Middle frontal gyrus (tissue), 1 donor: Measurements from ENCODE around the gene OPALIN.

Experiments used
- DNase-seq: peaks from one replicate; pipeline ENCODE4 v3.0.0-alpha.2; 2015; ENCODE audit warnings: low spot score; ENCODE audit errors: extremely low spot score

The OPALIN gene

DNA sequence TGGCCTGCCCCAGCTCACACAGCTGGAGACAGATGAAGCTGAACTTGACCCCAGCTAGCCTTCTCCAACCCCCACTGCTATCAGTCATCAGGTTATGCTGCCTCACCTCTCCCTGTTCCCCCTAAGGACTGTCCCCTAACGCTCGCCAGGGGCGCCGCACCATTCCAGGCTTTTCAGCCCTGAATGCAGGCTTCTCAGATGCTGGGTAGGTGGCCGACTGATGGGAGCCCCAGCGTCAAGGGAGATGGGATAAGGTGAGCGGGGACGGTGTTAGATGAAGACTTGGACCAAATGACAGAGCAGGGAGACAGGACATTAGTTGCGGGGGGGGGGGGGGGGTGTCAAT, 15.8 kb upstream of the OPALIN start:
- no peak for DNase-seq

DNA sequence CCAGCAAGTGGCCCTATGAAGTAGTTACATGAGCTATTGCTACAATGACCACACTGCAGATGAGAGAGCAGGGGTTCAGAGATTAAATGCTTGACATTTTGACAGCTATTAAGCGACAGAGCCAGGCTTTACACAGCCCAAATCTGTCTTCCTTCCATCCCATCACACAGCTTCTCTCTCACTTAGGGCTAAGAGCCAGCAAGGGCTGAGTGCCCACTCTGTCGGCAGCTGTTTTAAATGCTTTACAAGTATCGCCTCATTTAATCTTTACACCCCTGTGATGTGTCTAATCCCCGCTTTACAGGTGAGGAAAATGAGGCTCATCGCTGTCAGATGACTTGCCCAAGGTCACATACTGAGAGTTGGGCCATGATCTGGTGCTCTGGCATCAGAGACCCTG, 15.2 kb upstream of the OPALIN start:
- DNase-seq = no peak

DNA sequence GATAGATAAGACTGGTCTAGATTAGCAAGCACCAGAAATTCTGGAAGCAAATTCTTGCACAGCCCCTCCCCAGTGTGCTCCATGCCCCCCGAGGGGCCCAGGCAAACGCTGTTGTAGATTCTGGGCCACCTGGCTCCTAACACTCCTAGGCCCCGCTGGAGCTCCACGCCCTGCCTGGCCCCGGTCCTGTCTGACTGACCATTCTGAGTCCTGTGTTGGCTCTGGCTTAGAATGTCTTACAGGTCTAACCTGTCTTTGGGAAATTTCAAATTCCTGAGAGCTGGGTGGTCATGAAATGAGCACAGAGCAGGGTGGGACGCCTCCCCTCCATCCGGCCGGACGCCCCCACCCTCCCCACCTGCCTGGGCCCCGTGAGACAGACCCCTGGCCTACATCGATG, 12.6 kb upstream of the OPALIN start:
- DNase-seq = no peak

DNA sequence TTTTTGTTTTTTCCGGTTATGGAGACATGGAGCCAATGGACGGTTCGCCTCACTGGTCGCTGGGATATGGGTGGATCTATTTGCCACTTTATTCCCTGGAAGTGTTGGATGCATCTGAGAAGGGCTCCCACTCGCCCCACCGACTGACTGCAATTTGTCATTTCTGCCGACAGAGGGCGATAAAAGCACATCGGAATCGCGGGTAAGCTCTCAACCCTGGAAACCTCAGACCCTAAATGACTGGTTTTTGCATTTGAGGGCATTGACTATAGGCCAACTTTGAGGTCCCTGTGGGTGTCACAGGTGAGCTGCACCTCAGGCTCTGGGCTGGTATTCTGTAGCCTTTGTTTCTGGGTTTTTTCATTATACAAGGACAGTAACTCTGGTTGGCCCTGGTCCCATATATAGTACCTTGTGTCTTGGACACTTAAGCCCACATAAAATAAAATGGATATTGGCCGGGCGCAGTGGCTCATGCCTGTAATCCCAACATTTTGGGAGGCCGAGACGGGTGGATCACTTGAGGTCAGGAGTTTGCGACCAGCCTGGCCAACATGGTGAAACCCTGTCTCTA, 11.9 kb upstream of the OPALIN start:
- DNase-seq = no peak

DNA sequence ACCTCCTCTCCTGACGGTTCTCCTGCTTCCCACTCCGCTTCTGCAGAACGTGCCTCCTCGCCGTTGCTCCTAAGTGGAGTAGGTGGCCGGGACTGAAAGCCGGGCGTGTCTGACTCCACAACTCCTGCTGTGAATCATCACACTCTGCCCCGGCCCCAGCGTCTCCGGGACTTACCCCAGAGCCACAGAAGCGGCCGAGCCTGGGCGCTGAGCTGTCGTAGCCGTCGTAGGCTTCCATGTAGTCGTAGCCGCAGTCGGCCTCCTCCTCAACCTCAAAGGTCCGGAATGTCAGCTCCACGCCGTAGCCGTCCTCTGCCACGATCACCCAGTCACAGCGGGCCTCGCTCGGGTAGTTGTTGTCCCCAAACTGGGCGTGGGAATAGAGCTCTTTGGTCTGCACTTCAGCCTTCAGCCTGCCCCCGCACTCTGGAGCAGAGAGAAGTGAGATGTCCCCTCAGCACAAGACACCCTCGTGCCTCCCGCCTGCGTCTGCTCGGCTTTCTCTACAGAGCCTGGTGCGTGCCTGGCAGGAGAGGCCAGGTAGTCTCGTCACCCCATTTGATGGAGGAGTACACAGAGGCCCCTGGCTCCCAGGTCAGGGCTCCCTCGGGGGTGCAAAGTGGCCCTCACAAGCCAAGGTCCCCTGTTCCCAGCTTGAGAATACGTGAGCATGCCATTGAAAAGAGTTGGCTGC, 11.2 kb upstream of the OPALIN start:
- no peak for DNase-seq

DNA sequence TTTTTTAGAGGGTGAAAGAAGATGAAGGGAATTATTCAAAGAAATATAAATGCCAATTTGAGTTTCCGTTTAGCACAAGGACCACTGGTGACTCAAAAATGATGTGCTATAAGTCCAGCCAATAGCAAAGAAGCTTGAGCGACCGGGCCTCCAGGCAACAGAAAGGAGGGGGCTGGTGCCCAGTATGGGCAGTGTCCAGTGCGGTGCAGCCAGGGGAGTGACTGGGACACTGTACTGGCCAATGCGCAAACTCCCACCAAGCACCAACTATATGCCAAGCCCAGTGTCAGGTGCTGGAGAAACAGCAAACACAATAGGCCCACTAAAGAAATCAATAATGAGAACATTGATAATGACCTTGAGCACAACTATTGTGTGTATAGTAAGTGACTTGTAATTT, 10.2 kb upstream of the OPALIN start:
- no peak for DNase-seq

DNA sequence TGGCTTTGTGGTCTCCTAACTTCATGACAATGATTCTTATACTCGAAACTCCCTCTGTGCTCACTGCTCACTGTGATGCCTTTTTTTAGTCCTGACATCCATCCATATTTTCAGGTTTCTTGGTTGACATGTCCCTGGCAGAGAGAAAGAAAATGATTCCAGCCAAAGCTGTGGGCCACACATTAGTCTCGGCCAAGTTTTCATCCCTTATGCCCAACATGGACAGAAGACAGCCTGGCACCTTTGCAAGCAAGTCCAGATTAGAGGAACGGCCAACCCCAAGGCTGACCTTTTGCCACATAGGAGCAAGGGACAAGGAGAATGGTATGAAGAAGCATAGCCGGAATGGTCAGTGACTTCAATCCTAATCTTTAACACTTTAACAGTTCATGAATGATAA, 8.7 kb upstream of the OPALIN start:
- DNase-seq = no peak

DNA sequence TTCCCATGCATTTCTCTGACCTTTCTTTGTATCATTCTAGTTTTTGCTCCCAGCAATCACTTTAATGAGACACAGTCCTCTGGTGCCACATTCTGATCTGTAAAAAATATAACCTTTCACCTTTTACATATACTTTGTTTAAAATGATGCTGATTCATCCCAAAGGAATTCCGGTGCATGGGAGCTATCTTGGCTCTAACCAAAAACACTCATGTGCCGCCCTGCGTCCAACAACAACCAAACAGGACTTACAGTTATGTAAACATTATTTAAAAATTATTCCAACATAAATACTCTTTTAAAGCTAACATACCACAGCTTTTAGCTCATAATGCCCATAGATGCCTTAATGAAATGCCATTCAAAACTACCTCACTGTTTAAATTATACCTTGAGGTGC, 7.7 kb upstream of the OPALIN start:
- no peak for DNase-seq

DNA sequence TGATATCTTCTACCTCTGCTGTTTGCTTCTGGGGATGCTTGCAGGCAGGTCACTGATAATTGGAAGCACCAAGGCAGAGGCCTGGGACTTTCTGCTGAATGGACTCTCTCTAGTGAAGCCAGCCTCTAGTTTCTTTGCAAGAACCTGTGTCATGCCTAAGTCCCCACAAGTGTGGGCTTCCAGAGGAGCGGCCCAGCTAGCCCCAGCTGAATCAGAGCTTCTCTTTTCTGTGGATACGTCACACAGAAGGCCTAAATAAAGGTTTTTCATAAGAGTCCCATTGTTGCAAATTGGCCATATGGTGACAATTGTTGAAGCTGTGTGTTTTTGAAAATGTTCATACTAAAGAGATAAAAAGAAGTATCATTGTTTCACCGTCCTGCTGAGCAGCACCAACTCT, 6.8 kb upstream of the OPALIN start:
- DNase-seq = no peak

DNA sequence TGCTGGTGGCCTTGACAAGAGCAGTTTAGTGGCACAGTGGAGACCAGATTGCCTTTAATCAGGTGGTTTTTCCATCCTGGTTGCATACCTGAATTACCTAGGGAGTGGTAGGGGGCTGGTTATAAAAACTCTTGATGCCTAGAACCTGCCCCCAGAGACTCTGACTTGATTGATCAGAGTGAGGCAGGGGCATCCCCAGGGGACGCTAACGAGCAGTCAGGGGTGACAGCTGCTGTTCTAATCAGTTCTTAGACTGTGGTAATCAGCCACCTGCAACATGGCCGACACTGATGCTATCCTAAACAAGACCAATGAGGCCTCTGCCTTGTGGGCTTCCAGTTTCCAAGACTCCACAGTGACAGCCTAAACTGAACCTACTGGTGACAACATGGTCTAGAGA, 2.0 kb upstream of the OPALIN start:
- DNase-seq = no peak

DNA sequence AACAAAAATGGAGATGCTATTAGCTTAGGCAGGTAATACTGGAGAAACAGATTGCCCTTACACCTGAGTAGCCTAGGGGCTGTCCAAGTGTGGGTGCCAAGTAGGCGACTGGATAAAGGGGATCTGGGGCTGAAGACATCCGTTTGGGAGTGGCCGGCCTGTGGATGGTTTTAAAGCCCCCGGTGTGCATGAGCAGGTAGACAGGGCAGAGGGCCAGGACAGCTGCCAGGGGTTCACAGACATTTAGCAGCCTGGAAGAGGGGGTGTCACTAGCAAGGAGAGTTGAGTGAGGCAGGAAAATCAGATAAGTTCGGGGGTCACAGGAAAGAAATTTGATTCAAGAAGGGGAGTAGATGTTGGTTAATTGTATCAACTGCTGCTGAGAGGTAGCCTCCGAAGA, 1.5 kb upstream of the OPALIN start:
- DNase-seq = no peak

DNA sequence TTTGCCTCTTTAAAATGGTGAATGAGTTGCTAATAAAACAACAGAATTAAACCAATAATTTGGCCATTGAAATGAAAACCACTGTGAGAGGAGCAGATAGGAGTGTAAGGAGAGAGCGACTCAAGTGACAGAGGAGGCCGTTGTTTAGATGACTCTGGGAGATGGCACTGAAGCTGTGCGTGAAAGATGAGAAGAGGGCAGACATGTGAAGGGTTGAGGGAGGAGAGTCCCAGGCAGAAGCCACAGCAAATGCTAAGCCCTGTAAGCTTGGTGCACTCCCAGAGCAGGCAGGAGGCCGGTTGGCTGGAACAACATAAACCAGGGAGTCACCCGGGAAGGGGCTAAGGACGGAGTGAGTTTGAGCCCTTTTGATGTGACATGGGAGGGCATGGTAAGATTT, 814 bp upstream of the OPALIN start:
- DNase-seq = no peak

DNA sequence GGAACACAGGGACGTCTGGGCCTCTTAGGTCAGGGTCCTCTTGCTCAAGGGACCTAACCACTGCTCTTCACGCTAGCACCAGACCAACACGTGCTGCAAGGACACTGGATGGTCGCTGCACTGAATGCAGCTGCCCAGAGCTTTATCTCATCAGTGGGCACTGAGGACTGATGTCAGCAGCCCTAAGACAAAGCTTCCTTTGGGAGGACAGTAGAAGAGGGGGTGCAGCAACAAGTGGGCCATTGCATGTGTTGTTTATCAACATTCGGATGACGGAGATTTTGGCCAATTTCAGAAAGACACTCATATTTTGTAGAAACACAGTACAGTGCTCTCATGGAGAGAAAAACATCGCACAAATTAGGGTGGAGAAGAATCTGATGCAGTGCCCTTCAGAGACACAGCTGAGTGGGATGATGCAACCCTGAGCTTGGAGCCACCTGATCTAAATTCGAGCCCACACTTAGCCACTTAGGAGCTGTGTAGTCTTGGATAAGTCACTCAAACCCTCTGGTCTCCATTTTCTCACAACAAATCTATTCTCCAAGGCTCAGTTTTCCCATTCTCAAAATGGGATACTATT, 1.7 kb downstream of the OPALIN start:
- DNase-seq = peak; percentile 62

DNA sequence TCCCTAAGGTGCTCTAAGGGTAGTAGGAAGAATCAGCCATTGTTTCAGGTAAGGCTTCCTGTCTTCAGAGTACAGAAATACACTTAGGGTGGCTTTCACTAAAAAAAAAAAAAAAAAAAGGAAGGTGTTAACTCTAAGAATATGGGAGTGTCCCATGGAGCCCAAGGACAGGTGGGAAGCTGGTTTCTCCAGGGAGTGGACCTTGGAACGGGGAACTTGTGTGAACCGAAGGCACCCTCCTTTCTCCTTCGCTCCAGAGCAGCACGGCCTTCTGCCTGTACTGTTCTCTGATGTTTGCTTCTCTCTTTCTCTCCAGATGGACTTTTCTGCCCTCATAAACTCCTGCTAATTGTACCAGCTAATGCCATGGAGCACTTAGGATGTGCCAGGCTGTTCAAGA, 6.2 kb downstream of the OPALIN start:
- no peak for DNase-seq

DNA sequence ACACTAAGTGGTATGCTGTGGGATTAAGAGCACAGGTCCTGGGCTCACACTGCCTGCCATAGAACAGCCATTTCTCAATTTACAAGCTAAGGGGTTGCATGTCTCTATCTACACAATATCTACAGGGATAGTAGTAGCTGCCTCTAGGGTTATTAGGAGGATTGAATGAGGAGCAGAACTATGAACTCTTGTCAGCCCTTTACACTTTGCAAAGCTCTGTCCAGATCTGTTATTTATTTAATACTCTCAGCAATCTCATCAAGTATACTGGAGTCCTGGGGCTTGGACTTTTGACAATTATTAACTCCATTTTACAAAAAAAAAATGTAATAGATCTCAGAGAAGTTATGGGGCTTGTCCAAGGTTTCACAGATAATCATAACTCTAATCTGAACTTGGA, 6.8 kb downstream of the OPALIN start:
- no peak for DNase-seq

DNA sequence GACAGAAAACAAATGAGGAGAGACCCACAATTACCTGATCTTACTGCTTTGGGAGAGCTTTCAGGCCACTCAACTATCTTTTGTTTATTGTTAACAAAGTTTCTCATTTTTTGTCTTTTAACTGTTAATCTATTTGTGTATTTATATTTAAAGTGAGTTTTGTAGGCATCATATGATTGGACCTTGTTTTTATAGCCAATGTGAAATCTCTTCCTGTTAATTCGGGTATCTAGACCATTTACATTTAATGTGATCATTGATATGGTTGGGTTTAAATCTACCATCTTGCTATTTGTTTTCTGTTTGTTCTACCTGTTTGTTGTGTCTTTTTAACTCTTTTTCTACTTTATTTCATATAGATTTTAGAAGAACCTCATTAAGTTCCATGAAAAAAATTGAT, 12.5 kb downstream of the OPALIN start:
- DNase-seq = no peak

DNA sequence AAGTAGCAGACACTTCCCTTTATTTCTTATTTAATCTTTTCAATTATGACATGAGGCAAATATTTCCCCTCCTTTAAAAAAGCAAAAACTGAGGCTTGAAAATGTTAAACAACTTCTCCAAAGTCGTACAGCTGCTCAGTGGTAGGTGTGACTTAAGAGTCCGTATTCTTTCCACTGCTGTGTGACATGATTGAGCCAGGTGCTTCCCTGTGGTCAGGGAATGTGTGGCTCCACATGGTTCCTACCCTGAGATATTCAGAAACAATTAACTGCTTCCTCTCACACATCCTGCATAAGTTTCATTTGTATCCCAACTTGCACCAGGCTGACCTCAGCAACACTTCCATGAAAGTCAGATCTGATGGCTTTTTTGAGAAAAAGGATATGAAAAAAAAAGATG, 13.6 kb downstream of the OPALIN start:
- no peak for DNase-seq

DNA sequence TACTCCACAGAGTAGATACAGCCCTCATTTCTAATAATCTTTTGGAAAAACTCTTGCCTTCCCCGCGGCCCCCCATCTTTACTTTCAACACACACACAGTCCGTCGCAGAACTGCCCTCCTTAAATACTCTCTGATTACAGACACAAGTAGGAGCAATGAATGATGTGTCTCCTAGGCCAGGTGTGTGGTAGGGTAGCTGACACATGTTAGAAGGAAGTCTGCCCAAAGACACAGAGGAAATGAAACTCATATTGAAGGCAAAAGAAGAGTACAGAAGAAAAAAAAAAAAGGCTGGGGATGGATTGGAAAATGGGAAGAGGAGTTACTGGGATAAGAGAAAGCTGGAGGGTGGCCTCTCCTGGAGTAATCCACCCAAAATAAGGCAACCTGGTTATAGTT, 14.6 kb downstream of the OPALIN start:
- no peak for DNase-seq

DNA sequence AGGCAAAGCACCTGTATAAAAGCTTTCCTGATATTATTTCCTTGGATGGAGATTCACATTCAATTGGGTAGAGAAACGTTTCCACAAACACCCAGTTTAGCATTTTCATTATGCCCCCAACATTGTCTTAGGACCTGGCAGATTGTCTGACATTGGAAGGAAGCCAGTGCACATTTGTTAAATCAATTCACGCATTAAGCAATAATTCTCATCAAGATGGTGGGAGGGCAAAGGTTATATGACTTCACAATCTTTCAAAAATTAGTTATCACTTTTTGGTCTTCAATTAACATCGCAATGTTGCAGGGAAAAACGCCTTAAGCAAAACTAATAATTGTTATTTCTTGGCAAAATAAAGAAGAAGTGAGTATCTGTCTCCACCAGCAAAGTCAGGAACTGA, 16.4 kb downstream of the OPALIN start:
- DNase-seq = no peak

DNA sequence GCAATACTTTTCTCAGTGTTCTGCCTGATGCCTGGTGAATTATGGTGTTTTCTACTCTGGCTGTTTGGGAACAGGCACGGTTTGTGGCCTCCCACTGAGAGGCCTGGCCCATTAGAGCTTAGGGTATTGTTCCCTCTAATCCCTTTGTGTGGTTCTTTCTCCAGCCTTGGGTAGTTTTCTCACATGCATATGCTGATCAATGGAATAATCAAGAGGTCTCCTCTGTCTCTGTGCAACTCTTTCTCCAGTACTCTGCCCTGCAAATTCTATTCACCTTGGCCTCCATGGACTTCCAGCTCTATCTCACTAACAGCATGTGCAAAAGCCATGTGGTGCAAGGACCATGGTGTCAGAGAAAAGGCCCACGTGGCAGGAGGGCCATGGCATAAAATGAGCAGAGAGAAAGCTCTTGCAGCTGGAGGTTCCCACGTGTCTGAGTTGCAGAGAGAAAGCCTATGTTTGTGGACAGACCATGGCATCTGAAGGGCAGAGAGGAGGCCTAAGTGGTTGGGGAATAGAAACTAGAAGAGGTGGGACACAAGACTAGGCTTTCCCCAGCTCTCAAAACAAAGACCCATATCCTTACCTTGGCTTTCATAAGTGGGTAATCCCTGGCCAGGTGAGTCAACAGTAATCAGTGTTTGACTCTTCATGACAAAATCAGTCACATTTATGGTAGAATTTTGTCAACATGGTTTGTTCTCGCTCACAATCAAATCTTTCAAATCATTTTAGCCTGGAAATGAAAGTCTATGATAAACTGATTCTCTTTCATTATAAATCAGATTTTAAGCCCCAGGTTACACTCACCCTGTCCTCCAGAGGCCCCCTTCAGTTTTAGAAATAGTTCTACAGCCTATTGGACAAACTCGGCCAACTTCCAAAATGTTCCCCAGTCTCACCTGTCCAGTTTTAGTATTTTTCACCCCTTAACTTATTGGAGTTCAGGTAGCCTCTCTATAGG, 17.3 kb downstream of the OPALIN start:
- DNase-seq = no peak

DNA sequence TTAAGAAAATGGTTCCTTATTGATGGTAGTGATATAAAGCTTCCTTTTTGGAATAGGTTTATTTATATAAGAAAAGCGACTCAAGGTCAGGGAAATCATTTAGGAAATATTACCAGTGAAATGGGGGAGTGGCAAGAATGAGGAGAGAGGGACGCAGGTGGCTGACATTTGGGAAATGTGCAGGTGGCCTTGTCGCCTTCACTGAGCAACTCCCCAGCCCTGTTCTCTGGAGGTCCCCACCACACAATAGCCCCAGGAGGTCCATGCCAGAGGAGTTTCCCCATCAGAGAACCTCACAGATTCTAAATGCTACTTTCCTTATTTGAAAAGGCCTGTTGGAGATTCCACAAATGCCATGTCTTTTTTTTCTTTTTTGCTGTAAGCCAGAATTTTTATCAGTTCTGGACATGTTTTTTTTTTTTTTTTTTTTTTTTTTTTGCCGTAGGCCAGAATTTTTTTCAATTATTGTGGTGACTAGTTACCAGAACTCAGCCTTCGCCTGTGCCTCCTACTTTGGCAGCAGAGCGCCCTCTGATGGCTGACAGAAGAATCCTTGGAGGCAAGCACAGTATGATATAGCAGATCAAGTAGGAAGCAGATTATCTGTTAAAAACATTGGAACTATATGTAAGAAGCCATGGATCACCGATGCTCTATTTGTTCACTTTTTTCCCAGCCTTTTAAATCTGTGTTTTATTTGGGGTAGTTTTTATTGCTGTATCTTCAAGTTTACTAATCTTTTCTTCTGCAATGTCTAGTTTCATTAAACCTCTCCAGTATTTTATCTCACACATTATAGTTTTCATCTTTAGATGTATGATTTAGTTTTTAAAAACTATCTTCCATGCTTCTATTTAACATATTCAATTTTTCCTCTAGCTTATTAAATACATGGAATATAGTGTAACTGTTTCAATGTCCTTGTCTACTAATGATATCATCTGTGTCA, 18.6 kb downstream of the OPALIN start:
- DNase-seq = peak; percentile 12
